ENCODE data around the gene INSL3. TPM values are rescaled to one million over a fixed set of nuclear protein-coding genes. Genes with fewer than 3 reads are reported as not detected.

Gene INSL3
- total RNA-seq, 1 donor from 2014 or later, result not detected

Other genes starting within 250 kb of the INSL3 start
- 0.30 TPM for gene UNC13A, start 133.2 kb downstream of the INSL3 start, total RNA-seq
- gene MAP1S, start 102.0 kb downstream of the INSL3 start, total RNA-seq, result 27.5 TPM
- 1.0 TPM for gene FCHO1, start 70.0 kb downstream of the INSL3 start, total RNA-seq
- not detected for gene B3GNT3, start 26.4 kb downstream of the INSL3 start, total RNA-seq
- 6.2 TPM for gene JAK3, start 26.5 kb upstream of the INSL3 start, total RNA-seq
- gene RPL18A, start 38.4 kb upstream of the INSL3 start, total RNA-seq, result 669 TPM
- not detected for gene SLC5A5, start 50.4 kb upstream of the INSL3 start, total RNA-seq
- gene CCDC124, start 111.5 kb upstream of the INSL3 start, total RNA-seq, result 71.3 TPM
- gene KCNN1, start 145.6 kb upstream of the INSL3 start, total RNA-seq, result 0.19 TPM
- gene ARRDC2, start 186.7 kb upstream of the INSL3 start, total RNA-seq, result 9.2 TPM

All from cardiac septum (tissue), 1 donor.